ENCODE results near the gene KRTAP6-3.

KRTAP6-3 gene

DNA sequence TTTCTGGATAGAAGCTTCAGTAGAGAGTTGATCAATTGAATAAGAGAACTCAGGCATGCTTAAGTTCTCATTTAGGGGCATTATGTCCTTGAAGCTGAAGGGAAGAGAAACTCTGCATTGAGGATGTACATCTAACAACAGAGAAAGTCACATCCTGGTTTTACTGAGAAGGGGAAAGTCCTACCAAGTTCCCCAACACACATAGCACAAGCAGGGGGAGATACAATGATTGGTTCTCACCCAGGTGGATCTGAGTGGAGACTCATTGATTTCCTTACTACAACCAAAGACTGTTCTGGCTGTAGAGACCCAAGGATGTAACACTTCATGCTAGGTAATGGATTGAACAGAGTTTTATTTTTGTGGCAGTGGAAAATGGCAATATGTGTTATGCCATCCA lies 23.0 kb downstream of the KRTAP6-3 start:
- H3K4me1 Mint-ChIP-seq, result no peaks in the 10 kb centered on the region
- no peaks in the 10 kb centered on the region for H3K36me3 Mint-ChIP-seq (ENCODE audit: low read depth)
- H3K27ac Mint-ChIP-seq, result no peak overlapping the region
- H3K27me3 Mint-ChIP-seq (ENCODE audit: low read depth), result no peaks in the 10 kb centered on the region
- H3K4me3 Mint-ChIP-seq, result no peak overlapping the region
- peaks cover 3% of the 10 kb centered on the region for H3K9me3 Mint-ChIP-seq
- TF ChIP-seq, protein P1, sequence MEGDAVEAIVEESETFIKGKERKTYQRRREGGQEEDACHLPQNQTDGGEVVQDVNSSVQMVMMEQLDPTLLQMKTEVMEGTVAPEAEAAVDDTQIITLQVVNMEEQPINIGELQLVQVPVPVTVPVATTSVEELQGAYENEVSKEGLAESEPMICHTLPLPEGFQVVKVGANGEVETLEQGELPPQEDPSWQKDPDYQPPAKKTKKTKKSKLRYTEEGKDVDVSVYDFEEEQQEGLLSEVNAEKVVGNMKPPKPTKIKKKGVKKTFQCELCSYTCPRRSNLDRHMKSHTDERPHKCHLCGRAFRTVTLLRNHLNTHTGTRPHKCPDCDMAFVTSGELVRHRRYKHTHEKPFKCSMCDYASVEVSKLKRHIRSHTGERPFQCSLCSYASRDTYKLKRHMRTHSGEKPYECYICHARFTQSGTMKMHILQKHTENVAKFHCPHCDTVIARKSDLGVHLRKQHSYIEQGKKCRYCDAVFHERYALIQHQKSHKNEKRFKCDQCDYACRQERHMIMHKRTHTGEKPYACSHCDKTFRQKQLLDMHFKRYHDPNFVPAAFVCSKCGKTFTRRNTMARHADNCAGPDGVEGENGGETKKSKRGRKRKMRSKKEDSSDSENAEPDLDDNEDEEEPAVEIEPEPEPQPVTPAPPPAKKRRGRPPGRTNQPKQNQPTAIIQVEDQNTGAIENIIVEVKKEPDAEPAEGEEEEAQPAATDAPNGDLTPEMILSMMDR (IDR thresholded peaks at IDR 0.05; ENCODE audit: unreplicated experiment in 3 of 3), result no peak

DNA sequence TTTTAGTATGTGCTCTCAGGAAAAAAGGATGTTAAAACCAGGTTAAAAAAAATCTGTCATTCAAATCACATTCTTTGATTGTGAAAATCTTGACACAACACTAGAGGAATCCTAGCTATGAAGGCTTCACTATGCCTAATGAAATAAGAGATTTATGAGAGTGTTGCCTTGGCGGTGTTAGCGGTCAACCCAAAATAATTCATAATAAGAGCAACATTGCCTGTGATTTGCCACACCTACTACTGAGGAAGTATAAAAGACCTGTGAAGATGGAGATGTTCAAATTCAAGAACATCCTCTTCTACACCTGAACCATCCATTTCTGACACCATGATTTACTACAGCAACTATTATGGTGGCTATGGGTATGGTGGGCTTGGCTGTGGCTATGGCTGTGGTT lies 23.9 kb downstream of the KRTAP6-3 start, which contains the start of gene KRTAP20-1:
Gene KRTAP20-1, plus strand, starts transcription at position 301 of the 400 bp plus-strand sequence. Its CDS starts 30 bp downstream, at position 331.
- Mint-ChIP-seq H3K27ac (no peak within 1 kb of the TSS), H3K27me3 (ENCODE audit: low read depth) (no peaks in the 10 kb centered on the region)
- TF ChIP-seq, protein P1 (IDR thresholded peaks at IDR 0.05; ENCODE audit: unreplicated experiment in 3 of 3), result no peak

DNA sequence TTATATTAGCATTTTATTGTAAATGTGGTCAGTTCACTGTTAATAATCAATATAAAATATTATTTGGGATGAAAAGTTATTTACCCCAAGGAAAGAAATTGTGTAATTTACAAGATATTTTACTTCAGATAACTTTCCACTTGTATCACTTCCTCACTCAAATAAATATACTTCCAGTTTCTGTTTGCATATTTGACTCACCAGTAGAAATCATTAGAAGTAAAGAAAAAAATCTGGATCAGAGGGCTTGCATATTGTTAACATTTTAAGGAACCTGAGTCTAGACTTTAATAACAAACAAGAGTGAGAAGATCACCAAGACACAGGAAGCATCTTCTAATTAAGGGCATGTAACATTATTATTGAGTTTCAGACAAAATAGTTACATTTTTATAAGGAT lies 27.8 kb downstream of the KRTAP6-3 start:
- H3K36me3 Mint-ChIP-seq (ENCODE audit: low read depth), result no peaks in the 10 kb centered on the region
- no peaks in the 10 kb centered on the region for H3K4me1 Mint-ChIP-seq
- H3K4me3 Mint-ChIP-seq, result no peak overlapping the region
- no peaks in the 10 kb centered on the region for H3K9me3 Mint-ChIP-seq
- H3K27ac Mint-ChIP-seq, result no peak overlapping the region
- no peaks in the 10 kb centered on the region for H3K27me3 Mint-ChIP-seq (ENCODE audit: low read depth)
- TF ChIP-seq, protein P1 (IDR thresholded peaks at IDR 0.05; ENCODE audit: unreplicated experiment in 3 of 3), result no peak

More for the DNA sequence above, 23.9 kb downstream of the KRTAP6-3 start, which contains the start of gene KRTAP20-1:
- no peaks in the 10 kb centered on the region for H3K4me1 Mint-ChIP-seq
- no peak within 1 kb of the TSS for H3K4me3 Mint-ChIP-seq
- peaks cover under 1% of the 10 kb centered on the region for H3K9me3 Mint-ChIP-seq
- H3K36me3 Mint-ChIP-seq (ENCODE audit: low read depth), result no peaks in the 10 kb centered on the region

DNA sequence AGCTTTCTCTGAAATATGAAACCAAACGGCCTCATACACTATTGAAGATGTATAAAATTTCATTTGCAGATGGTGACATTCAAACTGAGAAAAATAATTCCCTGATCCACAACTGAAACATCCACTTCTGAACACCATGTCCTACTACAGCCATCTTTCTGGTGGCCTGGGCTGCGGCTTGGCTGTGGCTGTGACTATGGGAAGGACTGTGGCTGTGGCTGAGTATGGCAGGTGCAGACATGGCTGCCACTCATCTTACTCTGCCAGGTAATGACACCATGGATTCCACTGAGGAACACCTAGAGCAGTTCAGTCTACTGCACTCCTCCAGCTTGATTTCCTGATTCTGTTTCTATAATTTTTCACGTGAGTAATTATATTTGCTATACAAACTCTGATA lies 28.3 kb downstream of the KRTAP6-3 start, which contains the start of gene KRTAP20-4:
Gene KRTAP20-4, plus strand, starts transcription at position 106 of the 400 bp plus-strand sequence.
- no peaks in the 10 kb centered on the region for H3K36me3 Mint-ChIP-seq (ENCODE audit: low read depth)
- H3K27me3 Mint-ChIP-seq (ENCODE audit: low read depth), result no peaks in the 10 kb centered on the region
- no peaks in the 10 kb centered on the region for H3K4me1 Mint-ChIP-seq
- H3K27ac Mint-ChIP-seq, result no peak within 1 kb of the TSS
- H3K9me3 Mint-ChIP-seq, result no peaks in the 10 kb centered on the region
- H3K4me3 Mint-ChIP-seq, result no peak within 1 kb of the TSS
- TF ChIP-seq, protein P1 (IDR thresholded peaks at IDR 0.05; ENCODE audit: unreplicated experiment in 3 of 3), result no peak

DNA sequence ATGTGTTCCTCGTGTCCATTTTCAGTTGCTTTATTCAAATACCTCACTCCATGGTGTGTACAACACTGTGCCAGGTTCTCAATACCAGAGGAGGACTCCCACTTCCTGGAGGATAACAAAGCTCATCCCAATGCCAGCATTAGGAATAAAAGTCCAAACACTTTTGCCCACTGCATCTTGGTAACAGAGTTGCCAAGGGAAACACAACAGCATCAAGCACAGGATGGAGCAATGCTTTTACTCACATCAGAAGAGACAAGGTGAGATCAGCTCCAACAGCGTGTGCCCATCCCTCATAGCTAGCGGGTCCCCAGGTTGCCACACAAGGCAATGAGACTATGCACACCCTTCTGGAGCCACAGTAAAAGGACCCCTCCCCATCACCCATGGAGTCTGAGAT lies 31.1 kb downstream of the KRTAP6-3 start:
- Mint-ChIP-seq H3K27me3 (ENCODE audit: low read depth) (no peaks in the 10 kb centered on the region), H3K4me1 (no peaks in the 10 kb centered on the region), H3K9me3 (peaks cover 2% of the 10 kb centered on the region), H3K27ac (no peak overlapping the region), H3K4me3 (no peak overlapping the region), H3K36me3 (ENCODE audit: low read depth) (no peaks in the 10 kb centered on the region)
- TF ChIP-seq, protein P1 (IDR thresholded peaks at IDR 0.05; ENCODE audit: unreplicated experiment in 3 of 3), result no peak

DNA sequence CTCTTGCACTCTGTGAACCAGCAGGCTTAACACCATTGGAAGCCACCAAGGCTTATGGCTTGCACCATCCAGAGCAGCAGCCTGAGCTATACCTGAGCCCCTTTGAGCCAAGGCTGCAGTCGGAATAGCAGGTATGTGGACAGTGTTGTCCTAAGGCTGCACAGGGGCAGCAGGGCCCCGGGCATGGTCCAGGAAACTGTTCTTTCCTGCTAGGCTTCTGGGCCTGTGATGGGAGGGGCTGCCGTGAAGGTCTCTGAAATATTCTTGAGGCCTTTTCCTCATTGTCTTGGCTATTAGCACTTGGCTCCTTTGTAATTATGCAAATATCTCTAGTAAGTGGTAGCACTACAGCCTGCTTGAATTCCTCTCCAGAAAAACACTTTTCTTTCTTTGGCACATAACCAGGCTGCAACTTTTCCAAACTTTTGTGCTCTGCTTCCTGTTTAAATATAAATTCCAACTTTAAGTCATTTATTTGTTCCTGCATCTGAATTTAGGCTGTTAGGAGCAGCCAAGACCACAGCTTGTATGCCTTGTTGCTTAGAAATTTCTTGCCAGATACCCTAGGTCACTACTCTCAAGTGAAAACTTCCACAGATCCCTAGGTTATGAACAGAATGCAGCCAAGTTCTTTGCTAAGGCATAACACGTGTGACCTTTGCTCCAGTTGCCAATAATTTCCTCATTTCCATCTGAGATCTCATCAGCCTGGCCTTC lies 33.4 kb downstream of the KRTAP6-3 start:
- H3K27me3 Mint-ChIP-seq (ENCODE audit: low read depth), result no peaks in the 10 kb centered on the region
- H3K4me3 Mint-ChIP-seq, result no peak overlapping the region
- H3K9me3 Mint-ChIP-seq, result peaks cover 2% of the 10 kb centered on the region
- TF ChIP-seq, protein P1 (IDR thresholded peaks at IDR 0.05; ENCODE audit: unreplicated experiment in 3 of 3), result no peak
- H3K27ac Mint-ChIP-seq, result no peak overlapping the region
- no peaks in the 10 kb centered on the region for H3K4me1 Mint-ChIP-seq
- H3K36me3 Mint-ChIP-seq (ENCODE audit: low read depth), result no peaks in the 10 kb centered on the region

All from nephron (organoid).